HG02885 (cell line): ENCODE measurements around the gene TMTC4.
"Not testable (repeated sequence)": the region's sequence is repeated elsewhere in the genome, so short reads cannot be mapped to it uniquely, and the experiment has no call there.

Experiments used
- ATAC-seq: cut with Tn5 transposase; IDR thresholded peaks from one replicate; pipeline ENCODE4 v1.9.1; 2021; ENCODE audit warnings: mild to moderate bottlenecking; ENCODE audit not compliant: unreplicated experiment, poor library complexity

Gene TMTC4

DNA sequence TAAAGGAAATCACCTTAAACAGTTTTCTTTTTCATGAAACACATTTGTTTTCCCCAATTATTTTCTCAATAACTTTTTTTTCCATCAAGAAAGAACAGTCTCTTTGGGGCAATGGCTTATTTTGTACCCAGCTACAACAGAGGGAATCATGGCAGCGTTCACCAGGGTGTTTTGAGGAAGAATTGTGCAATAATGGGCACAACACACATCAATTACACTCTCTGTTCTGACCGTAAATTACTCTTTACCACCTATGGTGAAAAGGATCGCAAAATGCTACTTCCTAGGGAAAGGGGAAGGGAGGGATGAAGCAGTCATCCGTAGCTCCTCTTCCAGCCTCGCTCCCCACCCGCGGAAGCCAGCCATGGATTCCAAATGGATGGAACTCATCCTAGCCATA, 38.6 kb downstream of the TMTC4 start:
- ATAC-seq: no peak

DNA sequence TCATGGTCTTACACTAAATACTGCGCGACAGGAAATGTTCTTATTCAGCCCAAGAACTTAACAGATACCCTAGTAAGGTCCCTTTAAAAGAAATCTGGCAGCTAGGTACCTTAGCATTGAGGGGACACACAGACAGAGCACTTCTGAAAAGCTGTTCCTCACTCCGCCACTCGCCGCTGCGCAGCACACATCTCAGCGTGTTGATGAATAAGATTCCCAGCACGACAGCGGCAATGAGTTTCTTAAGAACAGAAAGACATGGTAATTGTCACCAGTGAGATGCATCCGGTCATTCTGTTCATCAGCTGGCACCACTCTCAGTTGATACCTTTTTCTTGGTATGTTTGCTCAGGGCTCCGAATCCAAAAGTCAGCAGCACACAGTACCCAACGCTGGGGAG, 39.9 kb downstream of the TMTC4 start:
- ATAC-seq: no peak

DNA sequence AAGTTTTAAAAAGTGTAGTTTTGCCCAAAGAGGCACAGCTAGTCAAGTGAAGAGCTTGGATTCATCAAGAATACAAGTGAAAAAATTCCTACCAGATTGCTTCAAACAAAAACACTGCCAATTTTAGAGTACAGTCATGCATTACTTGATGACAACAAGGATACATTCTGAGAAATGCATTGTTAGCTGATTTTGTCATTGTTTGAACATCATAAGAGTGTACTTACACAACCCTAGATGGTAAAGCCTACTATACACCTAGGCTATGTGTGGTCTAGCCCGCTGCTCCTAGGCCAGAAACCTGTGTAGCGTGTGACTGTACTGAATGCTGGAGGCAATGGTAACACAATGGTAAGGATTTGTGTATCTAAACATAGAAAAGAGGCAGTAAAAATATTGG, 41.1 kb downstream of the TMTC4 start:
- no peak for ATAC-seq

DNA sequence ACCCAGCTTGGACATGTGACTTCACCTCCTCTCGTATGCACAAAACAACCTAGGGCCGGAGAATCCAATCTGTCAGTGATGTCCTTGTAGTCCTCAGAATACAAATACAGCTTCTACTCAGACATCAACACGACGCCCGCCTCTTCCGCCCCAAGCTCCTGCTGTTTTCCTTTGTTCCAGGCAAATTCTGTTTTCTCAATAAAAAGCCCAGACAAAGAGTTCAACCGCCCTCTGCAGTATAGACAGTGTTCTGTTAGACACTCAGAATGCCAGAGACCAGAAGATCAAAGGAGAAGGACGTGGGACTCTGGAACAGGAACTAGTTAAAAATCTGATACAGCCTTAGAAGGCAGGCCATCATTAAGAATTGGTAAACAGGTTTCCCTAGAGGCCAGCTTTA, 44.0 kb downstream of the TMTC4 start:
- ATAC-seq: no peak

DNA sequence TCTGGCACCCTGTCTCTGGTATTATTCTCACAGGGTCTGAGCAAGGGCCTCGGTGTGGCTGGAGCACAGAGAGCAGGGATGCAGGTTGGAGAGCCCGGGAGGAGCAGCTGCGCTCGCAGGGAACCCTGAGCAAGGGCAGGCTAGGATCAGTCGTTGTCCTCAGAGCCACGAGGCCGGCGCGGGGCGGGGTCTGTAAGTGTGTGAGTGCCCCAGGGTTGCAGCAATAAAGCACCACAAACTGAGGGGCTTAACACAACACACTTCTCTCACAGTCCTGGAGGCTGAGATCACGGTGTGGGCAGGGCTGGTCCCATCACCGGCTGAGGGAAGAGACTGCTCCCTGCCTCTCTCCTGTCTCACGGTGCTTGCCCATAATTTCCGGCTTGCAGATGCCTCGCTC, 47.5 kb downstream of the TMTC4 start:
- no peak for ATAC-seq

DNA sequence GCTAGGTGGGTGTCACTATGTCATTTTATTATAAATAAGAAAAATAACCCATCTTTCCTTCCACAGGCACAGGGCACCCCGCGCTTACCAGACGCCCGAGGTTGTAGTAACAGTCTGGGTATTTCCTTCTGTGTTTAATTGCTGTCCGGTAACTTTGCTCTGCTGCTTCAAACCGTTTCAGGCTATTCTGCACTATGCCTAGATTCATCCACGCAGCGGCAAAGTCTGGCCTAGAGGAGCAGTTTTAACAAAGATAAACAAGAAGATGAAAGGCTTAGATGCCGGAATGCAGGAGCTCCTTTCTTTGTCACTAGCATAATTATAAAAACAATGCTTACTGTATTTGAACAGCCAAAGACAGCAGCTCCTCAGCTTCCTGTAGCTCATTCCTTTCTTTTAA, 49.1 kb downstream of the TMTC4 start:
- ATAC-seq: no peak

DNA sequence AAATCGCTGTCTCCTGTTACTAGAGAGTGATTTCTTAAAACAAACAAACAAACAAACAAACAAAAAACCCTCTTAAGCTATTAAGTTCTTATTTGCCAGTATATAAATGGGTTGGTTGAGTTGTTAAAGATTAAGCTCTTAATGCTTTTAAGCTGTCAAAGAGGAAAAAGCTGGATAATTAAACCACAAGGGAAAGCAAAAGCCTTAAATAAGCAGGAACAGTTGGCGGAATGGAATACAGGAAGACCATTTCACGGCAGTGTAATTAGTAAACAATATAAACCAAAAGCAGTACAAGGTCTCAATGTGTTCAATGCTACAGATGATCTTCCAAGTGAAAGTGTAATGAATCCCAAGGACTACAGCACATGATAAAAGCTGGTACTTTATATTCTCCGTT, 53.8 kb downstream of the TMTC4 start:
- ATAC-seq: no peak

DNA sequence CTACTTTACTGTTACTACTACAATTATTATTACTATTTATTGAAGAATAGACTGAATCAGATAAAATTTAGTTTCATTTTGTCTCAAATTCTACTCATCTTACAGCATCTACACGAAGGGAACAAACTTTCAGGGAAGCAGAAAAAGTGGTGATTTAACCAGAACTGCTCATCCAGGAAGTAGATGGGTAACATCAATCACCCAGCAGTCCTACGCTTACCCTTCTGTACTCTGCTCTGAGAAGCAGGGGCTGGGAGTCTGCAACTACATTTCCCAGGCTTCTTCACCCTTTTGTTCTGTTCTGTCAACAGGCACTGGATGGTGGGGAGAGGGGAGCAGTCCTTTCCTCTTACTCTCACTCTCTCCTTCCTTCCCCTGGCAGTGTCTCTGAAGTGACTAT, 54.7 kb downstream of the TMTC4 start:
- no peak for ATAC-seq

DNA sequence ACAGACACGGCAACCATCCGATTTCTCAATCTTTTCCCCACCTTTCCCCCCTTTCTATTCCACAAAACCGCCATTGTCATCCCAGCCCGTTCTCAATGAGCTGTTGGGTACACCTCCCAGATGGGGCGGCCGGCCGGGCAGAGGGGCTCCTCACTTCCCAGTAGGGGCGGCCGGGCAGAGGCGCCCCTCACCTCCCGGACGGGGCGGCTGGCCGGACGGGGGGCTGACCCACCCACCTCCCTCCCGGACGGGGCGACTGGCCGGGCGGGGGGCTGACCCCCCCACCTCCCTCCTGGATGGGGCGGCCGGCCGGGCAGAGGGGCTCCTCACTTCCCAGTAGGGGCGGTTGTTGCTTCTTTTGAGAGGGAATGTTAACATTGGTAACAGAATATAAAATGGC, 55.7 kb downstream of the TMTC4 start:
- not testable (repeated sequence) for ATAC-seq

DNA sequence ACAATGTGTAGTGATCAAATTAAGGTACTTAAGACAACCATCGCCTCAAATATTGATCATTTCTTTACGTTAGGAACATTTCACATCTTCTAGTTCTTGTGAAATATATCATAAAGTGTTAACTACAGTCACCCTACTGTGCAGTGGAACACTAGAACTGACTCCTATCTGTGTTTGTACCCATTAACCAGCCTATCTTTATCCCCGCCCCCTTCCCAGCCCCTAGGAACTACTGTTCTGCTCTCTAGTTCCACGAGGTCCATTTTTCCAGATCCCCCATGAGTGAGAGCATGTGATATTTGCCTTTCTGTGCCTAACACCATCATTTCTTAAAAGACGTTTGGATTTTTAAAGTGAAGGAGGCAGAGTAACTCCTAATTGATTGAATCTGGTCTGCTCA, 61.6 kb downstream of the TMTC4 start:
- no peak for ATAC-seq

DNA sequence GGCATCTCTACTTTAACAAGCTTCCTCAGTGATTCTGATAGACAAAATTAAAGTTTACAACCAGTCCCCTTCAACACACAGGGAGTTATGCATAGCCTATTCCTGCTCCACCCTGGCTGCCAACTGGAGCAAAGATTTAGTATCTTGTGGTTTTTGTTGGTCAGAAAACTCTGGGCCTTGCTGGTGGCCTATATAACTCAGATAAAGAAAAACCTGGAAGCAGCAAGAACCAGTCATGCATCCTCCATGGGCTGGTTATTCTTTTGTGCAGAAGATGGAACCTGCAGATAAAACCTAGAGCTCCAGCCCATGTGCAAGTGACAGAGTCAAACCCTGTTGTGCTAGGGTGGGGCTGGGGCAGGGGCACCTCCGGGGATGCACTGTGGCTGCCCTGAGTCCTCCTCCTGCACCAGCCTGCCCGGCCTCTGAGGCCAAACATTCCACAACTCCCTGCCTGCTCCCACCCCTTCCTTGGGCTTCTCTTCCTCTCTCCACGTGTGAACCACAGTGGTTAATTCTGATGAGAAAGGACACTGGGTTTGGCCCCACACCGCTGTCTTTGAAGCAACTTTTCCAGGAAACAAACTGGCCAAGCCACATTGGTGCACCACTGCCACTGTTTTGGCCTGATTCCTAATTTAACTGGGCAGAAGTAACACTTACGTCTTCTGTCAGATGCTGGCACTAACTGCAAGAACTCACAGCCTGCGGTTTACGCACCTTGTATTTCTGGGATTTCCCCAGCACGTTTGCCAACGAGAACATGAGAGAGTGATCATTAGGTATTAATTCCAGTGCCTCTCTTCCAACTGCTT, 62.7 kb downstream of the TMTC4 start:
- no peak for ATAC-seq

DNA sequence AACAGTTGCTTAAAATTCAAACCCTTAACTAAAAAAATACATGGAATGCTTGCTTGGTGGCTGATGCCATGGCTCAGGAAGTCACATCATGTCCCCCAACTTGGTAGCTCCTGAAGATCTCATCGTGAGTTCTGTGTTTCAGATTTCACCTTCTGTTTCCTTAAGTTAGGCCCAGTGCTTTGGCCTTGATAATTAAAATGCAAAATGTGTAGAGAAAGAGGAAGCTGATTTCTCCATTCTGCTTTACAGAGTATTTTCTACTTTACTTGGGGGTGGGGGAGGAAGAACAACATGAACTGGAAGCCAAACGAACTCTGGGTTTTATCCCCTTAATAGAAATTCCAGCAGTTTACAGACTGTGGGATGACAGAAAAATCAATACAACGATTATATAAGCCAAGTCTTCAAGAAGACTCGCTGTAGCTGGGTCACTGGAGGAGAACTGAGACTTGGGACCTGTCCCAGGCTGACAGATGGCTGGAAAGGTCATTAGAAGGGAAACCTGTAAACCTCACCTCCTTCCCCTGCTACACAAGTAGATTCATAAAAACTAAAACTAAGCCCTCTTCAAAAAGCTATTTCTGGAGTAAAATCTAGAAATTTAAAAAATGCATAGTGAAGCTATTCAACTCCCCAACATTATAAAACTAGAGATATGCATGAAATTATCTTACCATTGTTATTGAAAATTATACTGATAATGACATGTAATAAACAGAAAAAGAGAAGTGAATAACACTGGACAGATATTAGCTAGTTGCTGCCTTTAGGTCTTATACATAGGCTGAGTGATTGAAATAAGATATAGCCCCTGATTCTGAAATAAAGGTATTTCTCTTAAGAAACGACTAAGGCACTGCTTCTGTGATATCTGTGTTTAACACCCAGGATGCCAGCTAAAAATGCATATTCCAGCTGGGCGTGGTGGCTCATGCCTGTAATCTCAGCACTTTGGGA, 63.9 kb downstream of the TMTC4 start:
- ATAC-seq: peak; percentile 28

DNA sequence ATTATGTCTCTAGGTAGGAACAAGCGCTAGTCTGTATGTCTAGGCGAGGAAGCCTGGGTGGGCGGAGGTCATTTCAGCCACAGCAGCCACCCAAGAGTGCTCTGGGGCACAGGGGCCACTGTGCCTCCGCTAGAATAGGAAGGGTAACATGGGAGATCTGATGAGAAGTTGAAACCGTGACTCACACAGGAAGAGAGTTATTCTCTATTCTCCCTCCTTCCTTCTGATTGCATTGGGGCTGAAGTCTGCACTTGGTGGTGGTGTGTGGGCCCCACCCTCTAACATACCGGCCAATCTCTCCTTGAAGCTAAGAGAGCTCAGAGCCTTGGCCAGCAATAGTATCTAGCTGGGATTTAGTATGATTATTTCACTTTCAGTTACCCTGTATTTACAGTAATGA, 65.7 kb downstream of the TMTC4 start:
- peak; percentile 96 for ATAC-seq

DNA sequence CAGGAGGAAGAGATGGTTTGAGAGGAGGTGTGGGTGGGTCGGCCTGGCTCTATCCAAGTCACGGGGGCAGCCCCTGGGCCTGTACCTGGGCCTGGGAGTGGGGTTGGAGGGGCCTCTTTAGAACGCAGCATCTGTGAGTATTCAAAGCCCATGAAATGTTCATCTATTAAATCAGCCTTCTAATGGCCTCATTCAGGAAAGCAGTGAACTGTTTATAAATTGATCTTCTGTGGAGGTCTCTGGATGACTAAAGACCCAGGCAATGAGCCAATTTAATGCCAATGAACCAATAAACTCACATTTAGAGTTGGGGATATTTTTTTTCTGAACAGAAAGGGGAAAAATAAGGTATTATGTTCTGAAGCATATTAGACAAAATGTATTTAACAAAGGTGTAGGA, 66.1 kb downstream of the TMTC4 start:
- no peak for ATAC-seq

DNA sequence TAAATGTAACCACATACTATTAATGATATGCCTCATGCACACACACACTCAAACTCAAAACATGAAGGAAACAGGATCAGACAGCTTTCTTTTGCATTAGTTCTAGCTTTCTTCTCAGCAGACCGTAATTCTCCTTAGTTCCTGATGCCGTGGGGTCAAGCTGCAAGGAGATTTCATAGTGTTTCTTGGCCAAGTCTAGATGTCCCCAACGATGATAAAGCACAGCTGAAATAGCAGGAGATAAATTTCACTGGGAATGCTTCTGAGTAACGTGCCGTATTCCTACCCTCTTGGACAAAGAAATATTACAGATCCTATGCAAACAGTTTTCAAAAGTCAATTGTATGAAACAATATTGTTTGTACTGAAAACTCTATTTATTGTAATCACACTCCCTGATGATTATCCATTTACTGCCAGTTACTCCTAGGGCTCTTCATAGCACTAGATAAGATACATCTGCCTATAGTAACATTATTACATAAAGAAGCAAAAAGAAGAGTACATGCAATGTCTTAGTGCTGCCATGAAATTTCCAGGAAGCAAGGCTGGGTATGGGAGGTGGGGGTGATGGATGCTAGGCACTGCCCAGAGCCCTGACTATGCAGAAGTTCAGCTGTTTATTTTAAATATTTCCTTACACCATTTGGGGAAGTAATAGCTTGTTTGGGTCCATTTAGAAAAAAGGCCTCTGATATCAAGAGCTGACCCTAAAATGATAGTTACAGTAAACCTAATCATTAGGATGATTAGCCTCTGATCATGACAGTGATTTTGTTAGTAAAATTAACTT, 69.5 kb downstream of the TMTC4 start:
- no peak for ATAC-seq

DNA sequence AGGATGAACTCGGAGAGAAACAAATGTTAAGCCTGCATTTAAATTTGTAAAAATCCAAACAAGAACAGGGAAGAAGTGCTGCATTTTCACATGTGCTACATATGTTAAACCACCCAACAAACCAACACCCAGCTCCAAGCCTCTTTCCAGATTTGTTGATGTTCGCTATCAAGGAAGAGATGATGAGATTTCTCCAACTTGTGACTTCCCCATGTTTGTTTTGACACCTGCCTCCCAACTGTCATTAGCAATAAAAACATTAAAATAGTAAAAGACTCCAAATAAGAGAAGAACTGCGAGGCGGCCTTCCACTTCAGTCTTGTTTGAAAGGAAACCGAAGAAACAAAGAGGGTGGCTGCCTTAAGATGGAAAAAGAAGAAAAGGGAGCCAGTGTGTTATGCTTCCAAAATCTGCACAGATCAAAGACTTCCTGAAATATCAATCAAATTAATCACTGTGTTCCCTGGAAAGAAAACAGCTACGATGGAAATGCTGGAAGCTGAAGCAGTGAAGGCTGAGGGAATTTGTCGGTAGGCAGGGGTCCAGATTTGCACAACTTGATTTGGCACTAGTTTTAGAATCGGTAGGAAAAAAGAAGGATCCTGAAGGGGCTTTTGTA, 72.0 kb downstream of the TMTC4 start:
- no peak for ATAC-seq

DNA sequence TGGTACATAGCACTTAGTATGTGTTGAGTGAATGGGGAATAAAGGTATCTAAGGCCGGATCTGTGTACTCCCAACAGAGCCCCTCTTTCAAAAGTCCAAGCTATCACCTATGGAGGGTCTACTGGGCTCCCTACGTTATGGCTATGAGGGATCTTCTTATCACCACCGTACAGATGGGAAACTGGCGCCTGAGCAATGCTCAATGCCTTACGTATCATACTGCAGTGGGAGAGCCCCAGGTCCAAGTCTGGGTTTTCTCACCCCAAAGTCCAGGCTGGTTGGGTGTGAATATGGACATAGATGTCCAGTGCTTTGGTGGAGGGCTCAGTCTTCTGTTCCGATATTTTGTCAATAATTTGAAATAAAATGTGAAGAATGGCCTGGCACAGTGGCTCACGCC, 72.9 kb downstream of the TMTC4 start:
- ATAC-seq: no peak

DNA sequence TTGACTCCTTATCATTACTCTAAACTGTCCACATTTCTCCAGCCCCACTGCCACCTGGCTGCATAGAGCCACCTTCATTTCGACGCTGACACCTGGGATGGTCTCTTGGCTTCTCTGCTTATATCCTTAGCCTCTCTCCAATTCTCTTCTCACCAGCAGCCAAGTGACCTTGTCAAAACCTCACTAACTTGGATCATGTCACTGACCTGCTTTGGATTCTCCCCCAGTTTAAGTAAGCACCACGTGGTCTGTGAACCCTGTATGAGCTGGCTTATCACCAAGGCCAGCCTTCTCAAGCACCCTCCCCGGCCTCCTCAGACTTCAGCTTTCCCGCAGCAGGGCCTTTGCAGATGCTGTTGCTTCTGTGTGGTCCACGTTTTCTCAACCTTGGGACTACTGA, 73.7 kb downstream of the TMTC4 start:
- no peak for ATAC-seq

DNA sequence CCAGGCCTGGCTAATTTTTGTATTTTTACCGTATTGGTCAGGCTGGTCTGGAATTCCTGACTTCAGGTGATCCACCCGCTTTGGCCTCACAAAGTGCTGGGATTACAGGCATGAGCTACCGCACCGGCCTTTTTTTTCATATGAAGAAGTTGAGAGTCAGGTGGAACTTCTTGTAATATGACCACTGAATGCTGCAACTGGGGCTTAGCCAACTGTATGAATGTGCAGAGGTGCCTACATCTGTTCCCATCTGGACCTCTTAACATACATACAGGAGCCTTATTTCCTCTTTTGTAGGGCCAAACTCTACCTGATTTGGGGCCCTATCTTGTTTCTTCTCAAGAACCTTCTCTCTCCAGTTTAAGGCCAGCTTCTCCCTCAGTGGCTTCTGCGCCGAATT, 74.1 kb downstream of the TMTC4 start:
- no peak for ATAC-seq

DNA sequence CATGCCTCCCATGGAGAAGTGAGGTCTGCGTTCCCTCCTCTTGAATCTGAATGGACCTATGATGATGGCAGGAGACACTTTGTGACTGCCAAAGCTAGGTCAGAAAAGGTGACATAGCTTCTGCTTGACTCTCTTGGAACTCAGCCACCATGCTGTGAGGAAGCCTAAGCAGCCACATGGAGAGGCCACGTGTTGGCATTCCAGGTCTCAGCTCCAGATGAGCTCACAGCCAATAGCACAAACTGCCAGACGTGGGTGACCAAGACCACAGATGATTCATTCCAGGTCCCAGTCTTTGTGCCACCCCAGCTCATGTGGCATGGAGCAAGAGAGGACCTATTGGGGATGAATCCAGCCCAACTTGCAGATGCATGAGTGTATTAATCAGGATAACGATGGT, 77.3 kb downstream of the TMTC4 start:
- no peak for ATAC-seq
